Measurements from ENCODE around the gene SLC22A23. TPM values are rescaled to one million over a fixed set of nuclear protein-coding genes. Genes with fewer than 3 reads are reported as not detected.

The SLC22A23 gene
- total and polyA plus RNA-seq, 12 donors, result 2.3 to 18.5 (median 5.3) TPM

DNA sequence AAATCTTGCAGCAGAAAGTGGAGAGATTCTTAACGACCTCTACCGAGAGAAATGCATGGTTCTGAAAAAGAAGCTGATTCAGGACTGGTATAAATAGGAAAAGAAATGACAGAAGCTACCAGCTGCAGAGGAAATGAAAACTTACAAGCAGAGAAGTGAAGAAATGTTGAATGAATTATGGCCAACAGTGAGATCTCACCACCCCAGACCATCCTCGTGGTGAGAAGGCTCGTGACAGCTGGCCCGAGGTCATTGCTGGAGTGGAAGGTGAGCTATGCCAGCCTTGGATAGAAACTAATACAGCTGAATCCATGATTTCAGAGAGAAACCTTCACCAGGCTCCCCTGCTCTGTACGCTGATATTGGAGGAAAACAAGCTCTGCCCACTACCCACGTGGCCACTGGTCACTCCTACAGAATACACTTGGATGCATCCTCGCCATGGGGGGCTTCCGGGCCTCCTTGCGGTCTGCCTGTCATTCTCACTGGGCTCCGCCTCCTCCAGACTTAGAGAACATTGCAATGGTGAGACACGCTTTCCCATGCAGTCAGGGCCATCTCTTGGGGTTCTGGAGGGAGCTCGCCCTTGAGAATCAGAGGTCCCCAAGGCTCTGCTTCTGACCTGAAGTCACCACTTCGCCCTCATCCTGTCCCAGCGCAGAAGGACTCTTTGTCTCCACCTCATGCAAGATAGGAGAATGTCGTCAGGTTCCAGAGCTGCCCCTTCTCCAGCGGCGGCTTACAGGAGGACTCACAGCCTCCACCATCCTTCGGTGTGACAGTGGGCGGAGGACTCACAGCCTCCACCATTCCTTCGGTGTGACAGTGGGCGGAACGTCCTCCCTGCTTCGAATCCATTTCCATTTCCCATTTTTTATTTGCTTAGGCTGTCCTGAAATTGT is 218.8 kb downstream of the SLC22A23 start:
- no peaks in the 10 kb centered on the region for H3K36me3 ChIP-seq (replicated peaks in 1 of 2)
- no peaks in the 10 kb centered on the region for H3K4me1 ChIP-seq (replicated peaks in 1 of 2)
- WGBS, 4 donors, result 68 to 79% (median 72%) methylated on average over 20 to 24 of the region's 24 CpGs
- H3K9me3 ChIP-seq (replicated peaks in 1 of 3), result no peaks in the 10 kb centered on the region
- H3K27me3 ChIP-seq, result peaks cover 15% of the 10 kb centered on the region
- intact Hi-C loops (cut with DNase I), result no loop called here
- TF ChIP-seq, protein P1, sequence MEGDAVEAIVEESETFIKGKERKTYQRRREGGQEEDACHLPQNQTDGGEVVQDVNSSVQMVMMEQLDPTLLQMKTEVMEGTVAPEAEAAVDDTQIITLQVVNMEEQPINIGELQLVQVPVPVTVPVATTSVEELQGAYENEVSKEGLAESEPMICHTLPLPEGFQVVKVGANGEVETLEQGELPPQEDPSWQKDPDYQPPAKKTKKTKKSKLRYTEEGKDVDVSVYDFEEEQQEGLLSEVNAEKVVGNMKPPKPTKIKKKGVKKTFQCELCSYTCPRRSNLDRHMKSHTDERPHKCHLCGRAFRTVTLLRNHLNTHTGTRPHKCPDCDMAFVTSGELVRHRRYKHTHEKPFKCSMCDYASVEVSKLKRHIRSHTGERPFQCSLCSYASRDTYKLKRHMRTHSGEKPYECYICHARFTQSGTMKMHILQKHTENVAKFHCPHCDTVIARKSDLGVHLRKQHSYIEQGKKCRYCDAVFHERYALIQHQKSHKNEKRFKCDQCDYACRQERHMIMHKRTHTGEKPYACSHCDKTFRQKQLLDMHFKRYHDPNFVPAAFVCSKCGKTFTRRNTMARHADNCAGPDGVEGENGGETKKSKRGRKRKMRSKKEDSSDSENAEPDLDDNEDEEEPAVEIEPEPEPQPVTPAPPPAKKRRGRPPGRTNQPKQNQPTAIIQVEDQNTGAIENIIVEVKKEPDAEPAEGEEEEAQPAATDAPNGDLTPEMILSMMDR (IDR thresholded peaks at IDR 0.05), result no peak
- TF ChIP-seq POLR2A (IDR thresholded peaks at IDR 0.05), result no peak
- peak overlapping the region in 1 of 5 donors; percentile 20 for H3K27ac ChIP-seq
- H3K4me3 ChIP-seq, result no peak overlapping the region
- peak in 2 of 7 donors; percentile 40 to 49 for DNase-seq

DNA sequence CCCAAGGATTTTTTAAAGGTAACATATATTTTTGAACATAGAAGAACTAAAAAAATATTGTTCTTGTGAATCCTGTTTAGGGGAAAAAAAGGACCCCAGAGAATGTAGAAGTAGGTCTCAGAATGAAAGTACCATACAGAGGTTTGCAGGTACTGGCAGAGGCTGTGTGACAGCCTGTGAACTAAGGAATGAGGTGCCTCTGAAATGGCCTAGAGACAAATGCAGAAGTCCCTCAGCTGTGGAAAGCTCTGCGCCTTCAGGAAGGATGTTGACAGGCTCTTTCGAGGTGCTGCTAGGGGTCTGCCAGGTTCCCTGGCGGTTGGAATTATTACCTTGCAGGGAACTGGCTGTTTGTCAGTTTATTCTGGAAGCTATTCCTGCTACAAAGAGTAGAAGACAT is 220.8 kb downstream of the SLC22A23 start:
- no peak for TF ChIP-seq POLR2A (IDR thresholded peaks at IDR 0.05)
- TF ChIP-seq, protein P1 (IDR thresholded peaks at IDR 0.05), result no peak
- DNase-seq, result peak in 1 of 7 donors; percentile 1
- Histone ChIP-seq H3K36me3 (replicated peaks in 1 of 2) (no peaks in the 10 kb centered on the region), H3K27me3 (peaks cover 15% of the 10 kb centered on the region), H3K9me3 (replicated peaks in 1 of 3) (no peaks in the 10 kb centered on the region), H3K27ac (no peak overlapping the region), H3K4me1 (replicated peaks in 1 of 2) (peaks cover 0 to 12% of the 10 kb centered on the region in 2 donors), H3K4me3 (no peak overlapping the region)
- 63 to 76% (median 71%) methylated on average over 3 of the region's 3 CpGs for WGBS, 4 donors
- intact Hi-C loops (cut with DNase I), result no loop called here

DNA sequence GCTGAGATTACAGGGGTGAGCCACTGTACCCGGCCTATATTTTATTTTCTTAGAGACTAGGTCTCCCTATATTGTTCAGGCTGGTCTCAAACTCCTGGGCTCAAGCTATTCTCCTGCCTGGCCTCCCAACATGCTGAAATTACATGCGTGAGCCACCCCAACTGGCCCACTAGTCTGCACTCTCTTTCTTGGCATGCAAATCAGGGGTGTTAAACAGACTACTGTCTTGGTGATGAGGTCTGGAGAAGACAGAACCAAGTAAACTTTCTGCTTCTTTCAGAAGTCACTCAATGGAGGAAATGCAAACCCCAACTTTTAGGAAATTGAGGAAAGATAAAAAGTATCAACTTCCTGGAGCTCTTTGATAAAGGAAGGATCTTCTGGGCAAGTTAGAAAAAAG is 221.4 kb downstream of the SLC22A23 start:
- WGBS, 4 donors, result 83 to 89% (median 87%) methylated on average over 2 of the region's 2 CpGs
- H3K27me3 ChIP-seq, result peaks cover 15% of the 10 kb centered on the region
- H3K4me3 ChIP-seq, result no peak overlapping the region
- TF ChIP-seq POLR2A (IDR thresholded peaks at IDR 0.05), result no peak
- TF ChIP-seq, protein P1 (IDR thresholded peaks at IDR 0.05), result no peak
- no peaks in the 10 kb centered on the region for H3K9me3 ChIP-seq (replicated peaks in 1 of 3)
- H3K27ac ChIP-seq, result no peak overlapping the region
- peak in 1 of 7 donors; percentile 3 for DNase-seq
- intact Hi-C loops (cut with DNase I), result no loop called here
- peaks cover 0 to 12% of the 10 kb centered on the region in 2 donors for H3K4me1 ChIP-seq (replicated peaks in 1 of 2)
- no peaks in the 10 kb centered on the region for H3K36me3 ChIP-seq (replicated peaks in 1 of 2)

DNA sequence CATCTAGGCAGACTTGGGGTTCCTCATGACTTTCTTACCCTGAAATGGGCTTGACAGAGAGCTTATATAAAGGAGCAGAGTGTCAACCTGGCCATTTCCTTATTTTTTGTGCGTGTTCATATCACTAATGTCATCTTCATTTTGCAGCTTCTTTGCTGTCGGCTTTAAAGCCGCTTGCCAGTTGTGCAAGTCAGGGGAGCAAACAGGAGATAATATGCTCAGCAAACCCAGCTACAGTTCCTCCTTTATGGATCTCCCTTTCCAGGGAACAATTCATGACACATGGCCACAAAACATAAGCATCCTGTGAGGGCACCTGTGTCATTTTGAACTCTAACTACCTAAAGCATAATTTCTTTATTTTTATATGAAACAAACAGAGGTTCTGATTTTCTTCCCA is 222.9 kb downstream of the SLC22A23 start:
- TF ChIP-seq POLR2A (IDR thresholded peaks at IDR 0.05), result no peak
- 59 to 73% (median 62%) methylated on average over 3 of the region's 3 CpGs for WGBS, 4 donors
- H3K36me3 ChIP-seq (replicated peaks in 1 of 2), result no peaks in the 10 kb centered on the region
- no peaks in the 10 kb centered on the region for H3K9me3 ChIP-seq (replicated peaks in 1 of 3)
- intact Hi-C loops (cut with DNase I), result no loop called here
- H3K27me3 ChIP-seq, result peaks cover 25% of the 10 kb centered on the region
- peaks cover 0 to 23% of the 10 kb centered on the region in 2 donors for H3K4me1 ChIP-seq (replicated peaks in 1 of 2)
- H3K27ac ChIP-seq, result no peak overlapping the region
- no peak for DNase-seq
- no peak overlapping the region for H3K4me3 ChIP-seq

All from adrenal gland (tissue), 12 donors.